Esophagus mucosa (tissue), 1 donor: ENCODE data around the gene MOCS3. TPM values are rescaled to one million over a fixed set of nuclear protein-coding genes. Genes with fewer than 3 reads are reported as not detected.
A peak's percentile ranks its signal among the peaks of the same experiment; 100 is the strongest.
"Not testable (repeated sequence)": the region's sequence is repeated elsewhere in the genome, so short reads cannot be mapped to it uniquely, and the experiment has no call there.

Experiments
- ATAC-seq: fragments of 200-7000 bp; cut with Tn5 transposase; one replicate; pipeline ENCODE4 v1.9.1; 2020
- total RNA-seq: library from RNA; stranded (reverse); gene quantifications from one replicate; pipeline ENCODE4 v1.2.4, GENCODE V29; 2023
- donor health status: DM: yes; HTN: yes; CAD: no.

MOCS3 gene
- total RNA-seq, 1 donor from 2014 or later = 4.1 TPM

GRCh38 chr20:50932016-50932485 is 26.6 kb upstream of the MOCS3 start:
- no peak for ATAC-seq

- no peak for ATAC-seq
Measured at GRCh38 chr20:50932691-50933280, 25.8 kb upstream of the MOCS3 start.

- no peak for ATAC-seq
Measured at GRCh38 chr20:50933589-50933988, 25.0 kb upstream of the MOCS3 start.

DNA sequence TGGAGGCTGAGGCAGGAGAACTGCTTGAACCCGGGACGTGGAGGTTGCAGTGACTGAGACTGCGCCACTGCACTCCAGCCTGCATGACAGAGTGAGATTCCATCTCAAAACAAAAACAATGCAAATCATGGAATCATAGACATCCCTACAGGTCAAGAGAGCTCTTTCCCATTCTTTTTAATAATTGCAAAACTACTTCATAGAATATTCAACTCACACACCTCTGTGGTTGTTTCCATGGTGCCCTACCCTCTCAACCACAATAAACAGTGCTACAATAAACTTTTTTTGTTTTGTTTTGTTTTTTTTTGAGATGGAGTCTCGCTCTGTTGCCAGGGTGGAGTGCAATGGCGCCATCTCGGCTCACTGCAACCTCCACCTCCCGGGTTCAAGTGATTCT is 15.5 kb upstream of the MOCS3 start:
- no peak for ATAC-seq

- ATAC-seq = no peak
Measured at GRCh38 chr20:50948132-50948785, 10.4 kb upstream of the MOCS3 start.

DNA sequence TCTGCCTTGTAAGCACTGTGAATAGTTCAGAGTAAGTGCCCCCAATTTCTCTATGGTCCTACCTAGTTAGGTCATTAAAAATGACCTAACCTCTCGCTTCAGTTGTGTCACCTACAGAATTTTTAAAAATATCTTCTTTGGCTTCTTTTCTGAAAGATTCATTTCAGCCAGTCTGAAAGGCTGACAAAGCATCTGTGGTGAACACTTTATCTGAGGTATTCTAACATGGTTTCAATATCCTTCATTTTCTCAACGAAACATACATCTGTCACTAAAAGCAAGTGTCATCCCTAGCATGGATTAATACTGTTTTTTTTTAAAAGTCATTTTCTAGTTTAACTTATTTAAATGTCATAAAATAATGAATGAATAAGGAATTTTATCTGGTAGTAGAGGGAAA is 5.4 kb upstream of the MOCS3 start:
- no peak for ATAC-seq

DNA sequence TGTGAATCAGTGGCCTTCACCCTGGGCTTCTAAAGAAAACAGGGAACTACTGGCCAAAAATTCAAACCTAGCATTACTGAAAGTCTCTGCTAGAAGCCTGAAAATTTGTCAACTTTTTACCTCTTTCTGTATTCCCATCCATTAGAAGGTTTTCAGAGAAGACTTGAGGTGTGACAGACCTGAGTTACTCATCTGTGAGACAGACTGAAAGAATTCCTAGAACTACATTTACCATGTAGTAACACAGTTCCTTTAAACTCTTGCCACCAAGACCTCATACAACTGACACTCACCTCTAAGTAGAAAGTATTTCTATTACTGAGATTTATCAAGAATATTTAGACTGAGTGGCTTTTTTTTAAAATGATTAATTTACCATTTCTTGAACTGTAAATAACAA is 4.8 kb upstream of the MOCS3 start:
- no peak for ATAC-seq

DNA sequence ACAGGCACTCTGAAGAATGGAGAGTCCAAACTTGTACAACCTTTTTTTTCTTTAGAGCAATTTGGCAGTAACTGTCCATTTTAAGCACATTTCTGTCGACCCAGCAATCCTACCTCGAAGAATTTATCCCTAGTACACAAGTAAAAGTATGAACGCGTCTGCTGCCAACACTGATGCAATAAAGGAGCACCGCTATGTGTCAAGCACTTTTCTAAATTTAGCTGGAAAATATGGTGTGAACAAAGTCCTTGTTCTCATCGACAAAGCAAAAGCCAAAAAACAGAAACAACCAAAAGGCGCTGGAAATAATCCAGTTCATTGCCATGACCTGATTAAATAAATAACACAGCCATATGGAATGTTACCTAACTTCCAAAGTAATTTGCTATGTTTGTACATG is 1.3 kb upstream of the MOCS3 start:
- ATAC-seq = no peak

- peak; percentile 84 for ATAC-seq
Measured at GRCh38 chr20:50957798-50958614, 612 bp upstream of the MOCS3 start, which contains the start of gene DPM1. TSS of gene DPM1 (minus strand) at chr20:50958532. CDS start at chr20:50958523, 9 bp downstream.

- ATAC-seq = no peak
Measured at GRCh38 chr20:50959543-50960126, 1.0 kb downstream of the MOCS3 start.

DNA sequence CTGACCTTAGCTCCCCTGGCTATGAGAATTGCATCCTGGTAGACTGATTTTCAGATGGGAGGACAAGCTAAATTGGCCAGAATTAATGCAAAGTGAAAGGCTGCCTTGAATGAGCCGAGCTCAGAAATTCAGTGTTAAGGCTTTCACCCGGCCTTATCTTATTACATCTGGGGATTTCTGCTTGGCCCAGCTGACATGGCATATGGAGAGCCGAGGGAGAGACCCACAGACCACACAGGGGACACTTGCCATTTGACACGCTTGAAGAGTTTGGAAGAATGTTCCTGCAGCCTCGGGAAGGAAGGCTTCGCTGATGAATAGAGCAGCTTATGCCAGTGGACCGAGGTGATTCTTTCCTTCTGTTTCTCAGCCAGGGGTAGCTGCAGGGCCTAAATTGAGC is 9.0 kb downstream of the MOCS3 start:
- no peak for ATAC-seq

- no peak for ATAC-seq
Measured at GRCh38 chr20:50968289-50968688, 9.7 kb downstream of the MOCS3 start.

DNA sequence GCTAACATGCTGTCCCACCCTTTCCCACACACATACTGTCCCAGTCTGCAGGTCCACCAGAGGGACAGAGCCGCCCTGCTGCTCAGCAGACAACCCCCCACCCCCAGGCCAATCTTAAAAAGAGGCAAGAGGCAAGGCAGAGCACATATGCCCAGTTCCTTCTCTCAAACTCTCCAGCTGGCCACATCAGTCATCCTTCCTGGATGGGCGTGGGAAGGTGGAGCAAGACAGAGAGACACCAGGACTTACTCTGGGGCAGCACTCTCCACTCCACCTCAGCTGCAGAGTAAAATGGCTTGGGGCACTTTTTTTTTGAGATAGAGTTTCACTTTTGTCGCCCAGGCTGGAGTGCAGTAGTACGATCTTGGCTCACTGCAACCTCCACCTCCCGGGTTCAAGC is 10.8 kb downstream of the MOCS3 start:
- peak; percentile 20 for ATAC-seq

DNA sequence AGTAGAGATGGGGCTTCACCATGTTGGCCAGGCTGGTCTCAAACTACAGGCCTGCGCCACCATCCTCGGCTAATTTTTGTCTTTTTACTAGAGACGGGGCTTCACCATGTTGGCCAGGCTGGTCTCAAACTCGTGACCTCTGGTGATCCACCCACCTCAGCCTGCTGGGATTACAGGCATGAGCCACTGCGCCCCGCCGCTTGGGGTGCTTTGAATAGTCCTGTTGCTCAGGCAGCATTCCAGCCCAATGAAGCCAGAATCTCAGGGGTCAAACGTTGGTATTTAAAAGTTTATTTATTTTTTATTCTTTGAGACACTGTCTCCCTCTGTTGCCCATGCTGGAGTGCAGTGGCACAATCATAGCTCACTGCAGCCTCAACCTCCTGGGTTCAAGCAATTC is 11.3 kb downstream of the MOCS3 start:
- no peak for ATAC-seq

DNA sequence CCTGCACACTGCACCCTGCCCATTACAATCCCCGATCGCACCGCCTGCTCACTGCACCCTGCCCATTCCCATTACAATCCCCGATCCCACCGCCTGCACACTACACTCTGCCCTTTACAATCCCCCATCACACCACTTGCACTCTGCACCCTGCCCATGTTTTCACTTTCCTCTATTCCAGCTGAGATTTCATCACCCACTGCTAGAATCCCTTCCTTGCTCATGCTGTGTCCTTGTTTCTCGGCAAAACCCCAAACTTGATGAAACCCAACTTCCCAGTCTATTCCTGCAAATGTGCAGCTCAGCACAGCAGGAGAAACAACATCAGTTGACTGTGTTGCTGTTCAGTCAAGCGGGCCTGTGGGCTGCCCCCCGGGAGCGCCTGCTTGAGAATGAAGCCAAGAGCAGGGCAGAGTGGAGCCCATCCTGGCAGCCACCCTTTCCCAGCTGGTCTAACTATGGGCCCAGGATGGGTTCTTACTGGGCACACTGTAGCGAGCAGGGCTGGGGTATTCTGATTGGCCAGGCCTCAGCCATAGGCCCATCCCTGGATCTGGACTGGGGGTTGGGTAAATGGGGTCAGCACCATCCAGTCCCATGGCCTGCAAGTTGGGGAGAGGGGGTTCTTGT is 17.2 kb downstream of the MOCS3 start:
- ATAC-seq = no peak

DNA sequence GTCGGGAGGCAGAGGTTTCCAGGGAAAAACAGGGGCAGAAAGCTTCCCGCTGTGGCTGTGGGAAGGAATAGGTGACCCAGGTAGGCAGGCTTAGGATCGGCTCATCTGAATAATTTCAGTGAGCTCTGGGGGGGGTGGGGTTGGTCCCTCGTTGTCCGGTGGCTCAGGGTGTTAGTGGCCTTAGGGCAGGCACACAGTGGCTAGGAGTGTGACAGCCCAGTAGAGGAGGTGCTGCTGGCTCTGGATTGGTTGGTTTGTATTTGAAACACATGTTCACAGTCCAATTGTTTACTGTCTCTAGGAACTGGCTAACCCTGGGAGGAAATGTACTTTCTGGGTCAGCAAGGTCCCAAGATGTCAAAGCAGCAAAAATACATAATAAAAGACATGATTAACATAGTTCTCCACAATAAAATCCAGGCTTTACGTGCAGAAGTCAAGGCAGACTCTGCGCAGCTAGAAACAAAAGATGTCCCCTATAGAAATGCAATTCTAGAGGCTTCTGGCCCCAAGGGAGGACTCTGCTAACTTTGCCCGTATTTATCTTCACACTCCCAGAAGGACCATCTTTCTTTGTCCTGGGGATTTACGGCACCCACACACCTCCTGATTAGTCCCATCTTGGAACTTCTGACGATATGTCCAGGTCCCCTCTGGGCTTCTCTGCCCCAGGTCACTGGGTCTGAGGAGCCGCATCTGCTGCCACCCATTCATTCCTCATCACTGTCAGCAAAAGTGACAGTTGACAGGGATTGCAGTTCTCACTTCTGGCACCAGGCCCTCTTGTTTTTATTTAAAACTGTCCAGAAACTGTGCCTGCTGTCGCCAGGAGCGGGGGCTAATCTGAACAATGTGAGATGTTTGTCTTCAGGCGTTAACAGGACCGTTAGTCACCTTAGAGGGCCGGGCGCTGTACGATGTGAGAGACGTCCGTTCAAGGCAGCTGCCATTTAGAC is 18.7 kb downstream of the MOCS3 start:
- ATAC-seq = no peak

GRCh38 chr20:50978533-50978932 is 19.9 kb downstream of the MOCS3 start:
- ATAC-seq = not testable (repeated sequence)

DNA sequence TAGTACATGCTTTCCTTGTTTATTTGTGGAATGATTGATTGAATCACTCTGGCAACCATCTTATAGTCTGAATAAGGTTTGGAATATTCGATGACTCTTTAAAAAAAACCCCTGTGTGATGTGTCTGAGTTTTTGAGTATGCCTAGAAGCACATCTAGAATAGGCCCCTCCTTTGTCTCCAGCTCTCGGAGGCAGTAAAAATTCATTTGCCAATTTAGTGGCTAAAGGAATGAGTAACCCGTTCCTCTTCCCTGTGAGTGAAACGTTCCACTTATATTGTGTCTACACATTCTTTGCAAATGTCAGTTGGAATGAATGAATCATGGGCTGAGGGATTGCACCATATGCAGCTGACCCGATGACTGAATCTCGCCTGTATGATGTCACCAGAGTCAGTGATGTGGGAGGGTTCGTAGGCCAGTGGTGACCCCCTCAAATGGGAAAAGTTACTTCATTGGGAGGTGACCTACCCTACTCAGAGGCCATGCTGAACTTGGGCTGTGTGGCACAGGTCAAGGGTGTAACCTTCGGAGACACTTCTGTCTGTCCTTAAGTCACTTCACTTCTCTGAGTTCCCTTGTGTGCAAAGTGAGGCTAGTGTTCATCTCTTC is 21.6 kb downstream of the MOCS3 start:
- ATAC-seq = peak; percentile 78

- ATAC-seq = peak; percentile 10
Measured at GRCh38 chr20:50980851-50981713, 22.5 kb downstream of the MOCS3 start.

DNA sequence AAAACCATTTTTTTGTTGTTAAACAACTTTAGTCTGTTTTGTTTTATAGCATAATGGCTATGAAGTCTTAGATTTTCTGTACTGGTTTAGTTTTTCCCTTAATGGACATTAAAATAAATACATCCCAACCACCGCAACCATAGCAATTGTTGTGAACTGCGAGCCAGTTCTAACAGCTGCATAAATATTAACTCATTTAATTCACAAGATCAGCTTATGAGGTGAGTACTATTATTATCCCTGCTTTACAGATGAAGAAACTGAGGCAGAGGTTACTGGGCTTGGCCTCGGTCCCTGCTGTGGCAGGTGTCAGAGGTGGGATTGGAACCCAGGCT is 23.1 kb downstream of the MOCS3 start:
- ATAC-seq = no peak
